Activated naive CD4-positive, alpha-beta T cell treated with anti-CD3 and anti-CD28 coated beads, Interleukin-2, amount 50 U/mL, for 72 hours (primary cell): ENCODE measurements around the gene ARL8A. TPM values are rescaled to one million over a fixed set of nuclear protein-coding genes. Genes with fewer than 3 reads are reported as not detected.

Experiments used
- ATAC-seq, 2 donors: fragments of 150-1000 bp; cut with Tn5 transposase; 2 replicates each; pipeline ENCODE4 v1.10.0; 2021; ENCODE audit warnings: mild to moderate bottlenecking in 2 of 2, moderate library complexity in 2 of 2
- DNase-seq, 2 donors: peaks; one replicate each; pipeline ENCODE4 v3.0.0; 2021 to 2022; ENCODE audit warnings: low spot score in 2 of 2
- H3K27ac Mint-ChIP-seq, 2 donors: one replicate each; pipeline ENCODE4 v1.8.0; 2022; ENCODE audit warnings: mild to moderate bottlenecking in 2 of 2, mixed read lengths in 2 of 2
- H3K36me3 Mint-ChIP-seq, 2 donors: one replicate each; pipeline ENCODE4 v1.8.0; 2022; ENCODE audit warnings: mixed read lengths in 2 of 2
- H3K9me3 Mint-ChIP-seq, 2 donors: one replicate each; pipeline ENCODE4 v1.8.0; 2022; ENCODE audit warnings: mixed read lengths in 2 of 2
- total RNA-seq, 2 donors: library from RNA; stranded (reverse); gene quantifications; one replicate each; pipeline ENCODE4 v1.2.3, GENCODE V29; 2022

ARL8A gene
- total RNA-seq, 2 donors from 2014 or later = 38.8 to 63.2 TPM

DNA sequence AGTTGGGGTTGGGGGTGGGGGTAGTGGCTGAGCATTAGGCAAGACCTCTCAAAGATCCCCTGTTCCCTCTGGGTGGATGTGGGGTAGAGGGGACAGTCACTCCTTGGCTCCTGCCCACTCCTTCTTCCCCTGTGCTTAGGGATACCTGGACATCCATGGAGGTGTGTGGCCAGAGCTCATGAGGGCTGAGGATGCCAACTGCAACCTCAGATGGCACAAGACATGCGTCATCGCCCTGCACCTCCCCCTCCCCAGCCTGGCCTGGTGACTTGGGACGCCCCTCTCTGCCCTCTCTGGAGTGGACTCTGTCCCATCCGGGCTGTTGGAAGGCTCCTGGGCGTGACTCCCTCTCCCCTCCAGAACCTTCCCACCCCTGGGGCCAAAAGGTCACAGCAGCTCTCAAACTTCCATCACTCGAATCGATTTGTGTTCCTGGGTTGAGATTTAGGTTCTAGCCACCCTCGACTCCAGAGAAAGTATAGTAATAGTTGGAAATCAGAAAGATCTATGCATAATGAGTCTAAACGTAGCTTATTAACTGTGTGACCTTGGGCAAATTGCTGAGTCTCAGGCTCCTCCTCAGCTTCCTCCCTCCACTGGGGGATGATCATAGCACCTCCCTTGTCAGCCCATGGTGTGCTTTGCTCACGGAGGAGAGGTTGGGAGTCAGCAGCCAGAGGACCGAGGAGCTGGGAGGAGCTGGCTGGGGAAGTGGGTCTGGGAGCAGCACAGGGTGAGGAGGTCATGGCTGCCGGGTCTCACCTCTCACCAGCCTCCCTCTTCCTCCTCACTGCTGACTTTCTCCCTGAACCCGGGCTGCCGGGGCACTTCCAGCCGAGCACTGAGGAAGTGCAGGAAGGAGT is 18.1 kb upstream of the ARL8A start:
- no peak for ATAC-seq
- no peaks in the 10 kb centered on the region for H3K9me3 Mint-ChIP-seq
- H3K27ac Mint-ChIP-seq = peak overlapping the region; percentile 82 to 100
- peaks cover 27 to 31% of the 10 kb centered on the region in 2 donors for H3K36me3 Mint-ChIP-seq
- DNase-seq = no peak

GRCh38 chr1:202162047-202162417 is 17.5 kb upstream of the ARL8A start:
- H3K27ac Mint-ChIP-seq = peak overlapping the region in 1 of 2 donors; percentile 100
- H3K36me3 Mint-ChIP-seq = peaks cover 27 to 31% of the 10 kb centered on the region in 2 donors
- ATAC-seq = peak; percentile 1 to 14

DNA sequence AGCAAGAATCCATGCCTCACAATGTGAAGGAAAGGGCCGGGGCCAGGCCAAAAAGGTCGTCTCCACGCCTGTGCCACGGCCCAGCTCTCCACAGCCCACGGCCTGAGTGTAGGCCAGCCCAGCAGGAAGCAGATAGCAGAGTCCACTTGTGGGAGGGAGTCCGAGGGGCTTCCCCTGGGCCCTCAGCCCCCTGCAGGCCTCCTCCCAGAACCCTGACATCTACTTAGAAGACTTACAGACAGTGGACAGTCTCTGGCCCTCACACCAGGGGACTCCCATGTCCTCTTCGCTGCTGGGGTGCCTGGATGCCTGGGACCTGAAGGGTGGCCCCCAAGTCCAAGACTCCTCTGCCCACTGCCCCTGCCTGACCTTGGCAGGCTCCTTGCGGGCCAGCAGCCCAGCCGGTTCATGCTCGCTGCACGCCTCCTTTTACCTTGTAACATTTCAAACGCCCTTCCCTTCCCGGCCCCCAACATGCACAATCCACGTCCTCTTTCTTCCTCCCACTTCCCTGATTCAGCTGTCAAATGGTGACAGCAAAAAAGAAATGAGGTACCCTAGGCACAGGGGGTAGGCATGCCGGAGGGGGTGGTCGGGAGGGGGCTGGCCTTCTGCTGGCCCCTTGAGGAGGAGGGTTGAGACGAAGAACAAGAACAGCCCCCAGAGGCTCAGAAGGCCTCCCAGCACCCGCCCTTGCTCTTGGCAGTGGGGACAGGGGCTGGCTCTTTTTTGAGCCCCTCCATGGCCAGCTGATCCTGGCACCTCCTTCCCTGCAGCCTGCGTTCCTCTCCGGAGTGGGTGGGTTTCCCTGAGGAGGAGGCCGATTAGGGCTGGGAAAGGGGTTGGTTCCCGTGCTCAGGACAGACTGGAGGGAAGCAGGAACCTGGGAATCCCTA is 16.9 kb upstream of the ARL8A start:
- ATAC-seq (no peak), DNase-seq (no peak)

More at GRCh38 chr1:202162047-202162417, 17.5 kb upstream of the ARL8A start:
- no peak for DNase-seq
- no peaks in the 10 kb centered on the region for H3K9me3 Mint-ChIP-seq

DNA sequence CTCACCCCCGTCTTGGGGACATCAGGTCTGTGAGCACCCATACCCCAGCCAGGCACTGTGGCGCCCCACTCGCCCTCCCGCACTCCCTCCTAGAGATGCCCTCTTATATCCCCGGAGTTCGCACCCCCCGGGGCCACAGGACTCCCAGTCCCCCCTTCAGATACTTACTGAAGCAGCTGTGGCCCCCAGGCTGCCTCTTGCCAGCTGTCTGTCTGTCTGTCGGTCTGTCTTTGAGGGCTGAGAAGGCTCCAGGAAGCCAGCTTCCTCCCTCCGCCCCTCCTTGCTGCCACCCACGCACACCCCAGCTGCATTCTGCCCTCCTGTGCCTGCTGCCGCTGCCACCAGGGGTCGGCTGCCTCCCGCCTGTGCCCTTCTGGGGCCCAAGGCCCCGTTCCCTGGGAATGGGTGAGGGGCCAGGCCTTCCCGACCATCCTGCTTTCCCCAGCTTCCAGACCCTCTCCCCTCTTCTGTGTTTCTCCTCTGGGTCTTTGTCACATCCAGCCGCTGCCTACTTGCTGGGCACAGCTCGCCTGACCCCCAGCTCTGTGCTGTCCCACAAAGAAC is 15.9 kb upstream of the ARL8A start, which contains the start of gene PTPN7:
Gene PTPN7, minus strand, starts transcription at position 226 of the 564 bp plus-strand sequence. CDS start 1,200 bp downstream, outside the sequence.
- Mint-ChIP-seq H3K9me3 (no peaks in the 10 kb centered on the region), H3K36me3 (peaks cover 27 to 39% of the 10 kb centered on the region in 2 donors), H3K27ac (peak within 1 kb of the TSS; percentile 99 to 100)
- ATAC-seq = peak; percentile 57 to 79
- DNase-seq = peak; percentile 81 to 82

More for the DNA sequence above, 16.9 kb upstream of the ARL8A start:
- peak overlapping the region; percentile 99 to 100 for H3K27ac Mint-ChIP-seq
- H3K9me3 Mint-ChIP-seq = no peaks in the 10 kb centered on the region
- H3K36me3 Mint-ChIP-seq = peaks cover 27 to 31% of the 10 kb centered on the region in 2 donors

DNA sequence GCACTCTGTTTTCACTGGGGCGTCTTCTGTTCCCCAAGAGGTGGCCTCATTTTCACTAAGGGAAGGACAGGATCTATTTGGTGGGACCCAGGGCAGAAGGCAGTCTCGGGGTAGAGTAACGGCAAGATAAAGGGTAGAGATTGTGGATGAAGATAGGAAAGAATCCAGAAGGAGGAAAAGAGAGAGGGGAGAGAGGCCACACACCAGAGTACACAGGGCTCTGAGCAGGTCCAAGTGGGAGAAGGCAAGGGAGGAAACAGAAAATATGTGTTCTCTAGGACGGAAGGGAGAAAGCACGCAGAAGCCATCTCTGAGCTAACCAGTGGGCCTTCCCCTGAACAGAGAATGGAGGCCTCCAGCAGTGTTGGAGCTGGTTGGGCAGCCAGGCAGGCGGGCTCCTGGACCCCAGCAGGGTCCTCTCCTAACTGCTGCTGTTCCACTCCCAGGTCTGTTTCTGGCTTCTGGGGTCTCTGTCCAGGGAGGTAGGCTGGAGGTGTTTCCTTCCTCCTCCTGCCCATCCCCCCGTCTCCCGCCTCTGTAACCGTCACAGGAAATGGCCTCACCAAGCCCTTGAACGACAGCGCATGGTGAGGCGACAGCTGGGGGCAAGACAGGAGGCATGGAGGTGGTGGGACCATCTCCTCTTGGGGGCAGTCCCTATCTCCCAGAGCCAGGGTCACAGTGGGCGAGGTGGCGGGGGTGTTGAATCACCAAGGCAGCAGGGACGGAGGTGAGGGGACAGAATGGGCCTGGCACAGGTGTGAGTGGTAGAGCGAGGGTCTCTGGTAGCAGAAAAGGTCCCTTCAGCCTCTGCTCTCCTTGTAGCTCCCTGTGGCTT is 15.2 kb upstream of the ARL8A start:
- ATAC-seq = peak; percentile 51 to 62
- H3K36me3 Mint-ChIP-seq = peaks cover 30 to 46% of the 10 kb centered on the region in 2 donors
- no peaks in the 10 kb centered on the region for H3K9me3 Mint-ChIP-seq
- peak; percentile 61 to 81 for DNase-seq
- H3K27ac Mint-ChIP-seq = peak overlapping the region; percentile 99 to 100

DNA sequence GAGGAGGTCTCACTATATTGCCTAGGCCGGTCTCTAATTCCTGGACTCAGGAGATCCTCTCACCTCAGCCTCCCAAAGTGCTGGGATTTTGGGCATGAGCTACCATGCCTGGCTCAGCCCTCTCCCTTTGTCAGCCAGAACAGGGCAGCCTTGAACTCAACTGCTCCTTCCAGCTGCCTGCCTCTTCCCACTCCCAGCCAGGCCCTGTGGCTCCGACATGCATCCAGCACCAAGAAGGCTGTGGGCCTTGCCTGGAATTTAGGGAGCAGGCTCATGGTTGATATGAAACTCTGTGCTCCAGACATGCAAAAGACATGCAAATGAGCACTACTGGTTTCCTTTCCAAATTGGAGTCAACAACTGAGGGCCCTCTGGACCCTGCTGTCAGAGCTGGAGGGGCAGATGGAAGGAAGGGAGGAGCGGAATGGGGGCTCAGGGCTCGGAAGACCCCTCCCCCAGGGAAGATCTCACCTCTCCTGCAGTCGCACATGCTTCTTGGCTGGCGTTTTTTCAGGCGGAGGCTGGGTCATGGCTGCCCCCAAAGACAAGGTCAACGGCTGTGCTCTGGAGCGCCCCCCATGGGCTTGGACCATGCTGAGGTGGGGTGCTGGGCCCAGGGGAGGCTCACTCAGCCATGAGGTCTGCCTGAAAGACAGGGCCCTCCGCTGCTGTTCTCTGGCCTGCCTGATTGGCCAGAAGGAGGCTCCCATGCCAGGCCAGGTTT is 14.4 kb upstream of the ARL8A start:
- Mint-ChIP-seq H3K36me3 (peaks cover 34 to 50% of the 10 kb centered on the region in 2 donors), H3K9me3 (no peaks in the 10 kb centered on the region), H3K27ac (peak overlapping the region; percentile 99 to 100)
- ATAC-seq (peak; percentile 17 to 22), DNase-seq (peak in 1 of 2 donors; percentile 58)

GRCh38 chr1:202157945-202158344 is 13.4 kb upstream of the ARL8A start:
- DNase-seq = no peak
- H3K36me3 Mint-ChIP-seq = peaks cover 42 to 56% of the 10 kb centered on the region in 2 donors
- H3K27ac Mint-ChIP-seq = peak overlapping the region; percentile 99 to 100
- ATAC-seq = no peak
- H3K9me3 Mint-ChIP-seq = no peaks in the 10 kb centered on the region

DNA sequence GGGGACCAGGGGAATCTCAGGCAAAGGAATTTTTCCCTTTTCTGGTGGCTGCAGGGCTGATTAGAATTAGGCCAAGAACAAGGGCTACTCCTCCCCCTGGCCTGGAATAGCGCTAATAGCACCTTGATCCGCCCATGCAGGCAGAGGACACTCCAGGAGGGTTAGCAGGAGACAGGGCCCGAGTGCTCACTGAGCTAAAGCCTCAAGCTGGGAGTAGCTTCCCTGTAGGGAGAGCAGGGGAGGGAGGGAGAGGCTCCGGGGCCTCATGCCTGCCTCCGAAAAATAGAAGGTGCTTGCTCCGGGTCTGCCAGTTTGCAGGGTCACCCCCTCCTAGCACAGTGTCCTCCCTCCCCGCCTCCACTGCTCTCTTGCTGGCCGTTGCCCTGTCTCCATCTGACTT is 12.1 kb upstream of the ARL8A start:
- Mint-ChIP-seq H3K9me3 (no peaks in the 10 kb centered on the region), H3K36me3 (peaks cover 42 to 61% of the 10 kb centered on the region in 2 donors), H3K27ac (peak overlapping the region in 1 of 2 donors; percentile 86)
- ATAC-seq (no peak), DNase-seq (no peak)

GRCh38 chr1:202155478-202156021 is 11.0 kb upstream of the ARL8A start:
- Mint-ChIP-seq H3K36me3 (peaks cover 50 to 63% of the 10 kb centered on the region in 2 donors), H3K27ac (peak overlapping the region; percentile 44 to 94)
- no peak for ATAC-seq

DNA sequence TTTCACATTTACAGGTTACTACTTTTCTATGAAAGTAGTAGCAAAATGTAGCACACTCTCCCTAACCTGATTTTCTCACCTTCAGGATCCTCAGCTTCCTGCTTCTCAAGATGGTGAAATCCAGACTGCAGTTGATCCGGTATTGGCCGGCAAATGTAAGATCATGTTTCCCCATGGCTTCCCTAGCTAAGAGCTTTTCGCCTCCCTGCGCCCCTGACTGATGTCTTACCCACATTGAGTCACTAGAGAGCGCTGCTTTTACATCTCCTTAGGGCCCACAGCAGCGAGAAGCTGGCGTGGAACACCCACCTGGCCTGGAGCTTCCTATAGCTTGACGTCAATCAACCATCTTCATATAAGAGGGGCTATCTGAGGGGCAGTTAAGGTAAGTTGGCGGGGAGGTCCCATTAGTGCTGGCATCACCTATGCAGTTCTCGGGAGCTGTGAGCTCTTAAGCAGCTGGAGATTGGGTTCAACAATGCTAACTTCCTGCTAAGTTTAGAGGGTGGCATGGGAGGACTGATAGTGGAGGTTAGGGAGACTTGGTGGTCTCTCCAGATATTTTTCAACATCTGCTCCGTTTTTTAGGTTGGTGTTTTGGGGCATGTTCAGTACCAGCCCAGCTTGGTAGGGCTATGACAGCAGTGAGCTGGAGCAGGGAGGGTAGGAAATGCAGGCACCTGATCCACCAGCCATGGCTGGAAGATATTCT is 10.4 kb upstream of the ARL8A start:
- peak in 1 of 2 donors; percentile 42 for ATAC-seq
- no peak for DNase-seq
- Mint-ChIP-seq H3K36me3 (peaks cover 49 to 57% of the 10 kb centered on the region in 2 donors), H3K9me3 (no peaks in the 10 kb centered on the region), H3K27ac (peak overlapping the region; percentile 44 to 94)

More at GRCh38 chr1:202155478-202156021, 11.0 kb upstream of the ARL8A start:
- no peak for DNase-seq
- no peaks in the 10 kb centered on the region for H3K9me3 Mint-ChIP-seq

DNA sequence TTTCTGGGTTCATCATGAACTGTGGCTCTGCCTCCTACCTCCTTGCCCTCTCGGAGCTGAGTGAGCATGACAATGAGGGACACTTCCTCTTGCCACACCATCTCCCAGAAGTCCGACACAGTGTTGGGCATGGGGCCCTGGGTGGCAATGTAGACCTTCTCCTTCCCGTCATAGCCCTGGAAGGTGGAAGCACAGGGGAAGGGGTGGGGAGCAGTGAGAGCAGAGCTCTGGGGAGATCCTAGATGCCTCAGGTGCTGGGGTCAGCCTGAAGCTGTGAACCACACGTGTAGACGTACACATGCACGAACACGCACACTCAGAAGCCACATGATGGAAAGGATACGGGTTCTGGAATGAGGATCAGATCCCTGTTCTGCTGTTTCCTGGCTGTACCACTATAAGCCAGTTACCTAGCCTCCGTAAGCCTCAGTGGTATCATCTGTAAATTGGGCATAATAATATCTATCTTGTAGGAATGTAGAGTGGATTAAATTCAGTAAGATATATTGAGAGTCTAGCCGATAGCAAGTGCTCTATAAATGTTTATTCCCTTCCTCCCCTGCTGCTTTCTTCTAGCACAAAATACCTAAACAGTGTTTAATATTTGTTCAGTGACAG is 9.7 kb upstream of the ARL8A start:
- ATAC-seq = no peak
- H3K36me3 Mint-ChIP-seq = peaks cover 42 to 51% of the 10 kb centered on the region in 2 donors
- no peak for DNase-seq
- peak overlapping the region; percentile 44 to 94 for H3K27ac Mint-ChIP-seq
- H3K9me3 Mint-ChIP-seq = no peaks in the 10 kb centered on the region

- Mint-ChIP-seq H3K9me3 (no peaks in the 10 kb centered on the region), H3K27ac (peak overlapping the region; percentile 40 to 81)
- ATAC-seq = no peak
Observed at GRCh38 chr1:202153284-202153683, 8.7 kb upstream of the ARL8A start.

DNA sequence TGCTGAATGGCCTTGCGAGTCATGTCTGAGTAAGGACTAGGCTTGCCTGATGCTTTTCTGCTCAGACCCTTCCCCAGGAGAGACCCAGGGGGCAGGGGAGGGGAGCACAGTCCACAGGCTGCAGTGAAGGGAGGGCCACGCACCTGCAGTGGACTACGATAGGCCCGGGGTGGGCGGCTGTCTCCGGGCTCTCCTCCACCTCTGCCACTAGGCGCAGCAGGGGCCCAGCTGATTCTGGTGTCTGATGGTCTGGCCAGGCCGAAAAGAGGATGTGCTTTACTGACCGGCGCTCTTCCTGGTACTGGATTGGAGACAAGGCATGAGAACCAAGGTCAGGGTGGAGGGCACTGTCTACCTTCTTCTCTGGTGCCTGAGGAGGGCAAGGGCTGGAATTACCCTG is 7.9 kb upstream of the ARL8A start:
- Mint-ChIP-seq H3K27ac (no peak overlapping the region), H3K36me3 (peaks cover 30 to 43% of the 10 kb centered on the region in 2 donors), H3K9me3 (no peaks in the 10 kb centered on the region)
- no peak for DNase-seq
- no peak for ATAC-seq

More at GRCh38 chr1:202153284-202153683, 8.7 kb upstream of the ARL8A start:
- H3K36me3 Mint-ChIP-seq = peaks cover 33 to 41% of the 10 kb centered on the region in 2 donors
- DNase-seq = no peak

GRCh38 chr1:202151045-202151444 is 6.5 kb upstream of the ARL8A start:
- no peak for DNase-seq
- peaks cover 30 to 39% of the 10 kb centered on the region in 2 donors for H3K36me3 Mint-ChIP-seq
- no peaks in the 10 kb centered on the region for H3K9me3 Mint-ChIP-seq
- H3K27ac Mint-ChIP-seq = peak overlapping the region; percentile 72 to 91
- no peak for ATAC-seq
